Measurements from ENCODE around the gene MAP2K1.

MAP2K1 gene

GRCh38 chr15:66484539-66485112 is 97.9 kb downstream of the MAP2K1 start:
- H3K4me3 ChIP-seq (ENCODE audit: low read depth, low read length), result no peak overlapping the region
- TF ChIP-seq CTCF (IDR thresholded peaks at IDR 0.05; ENCODE audit: control insufficient read depth, extremely low read depth, insufficient read depth), result no peak
- no peak for DNase-seq (ENCODE audit: low read depth)

- no peak for TF ChIP-seq CTCF (IDR thresholded peaks at IDR 0.05; ENCODE audit: control insufficient read depth, extremely low read depth, insufficient read depth)
- no peak overlapping the region for H3K4me3 ChIP-seq (ENCODE audit: low read depth, low read length)
- no peak for DNase-seq (ENCODE audit: low read depth)
Measured at GRCh38 chr15:66486887-66487286, 100.2 kb downstream of the MAP2K1 start.

- TF ChIP-seq CTCF (IDR thresholded peaks at IDR 0.05; ENCODE audit: control insufficient read depth, extremely low read depth, insufficient read depth), result no peak
- no peak overlapping the region for H3K4me3 ChIP-seq (ENCODE audit: low read depth, low read length)
- DNase-seq (ENCODE audit: low read depth), result no peak
Measured at GRCh38 chr15:66488525-66488924, 101.8 kb downstream of the MAP2K1 start.

- TF ChIP-seq CTCF (IDR thresholded peaks at IDR 0.05; ENCODE audit: control insufficient read depth, extremely low read depth, insufficient read depth), result no peak
- H3K4me3 ChIP-seq (ENCODE audit: low read depth, low read length), result no peak overlapping the region
- DNase-seq (ENCODE audit: low read depth), result no peak
Measured at GRCh38 chr15:66489179-66489791, 102.6 kb downstream of the MAP2K1 start.

- TF ChIP-seq CTCF (IDR thresholded peaks at IDR 0.05; ENCODE audit: control insufficient read depth, extremely low read depth, insufficient read depth), result no peak
- DNase-seq (ENCODE audit: low read depth), result no peak
- no peak overlapping the region for H3K4me3 ChIP-seq (ENCODE audit: low read depth, low read length)
Measured at GRCh38 chr15:66491846-66492245, 105.1 kb downstream of the MAP2K1 start.

GRCh38 chr15:66494262-66494661 is 107.5 kb downstream of the MAP2K1 start:
- no peak for TF ChIP-seq CTCF (IDR thresholded peaks at IDR 0.05; ENCODE audit: control insufficient read depth, extremely low read depth, insufficient read depth)
- no peak for DNase-seq (ENCODE audit: low read depth)
- no peak overlapping the region for H3K4me3 ChIP-seq (ENCODE audit: low read depth, low read length)
